ENCODE results near the gene SHISA8.
A peak's percentile ranks its signal among the peaks of the same experiment; 100 is the strongest.

The SHISA8 gene

DNA sequence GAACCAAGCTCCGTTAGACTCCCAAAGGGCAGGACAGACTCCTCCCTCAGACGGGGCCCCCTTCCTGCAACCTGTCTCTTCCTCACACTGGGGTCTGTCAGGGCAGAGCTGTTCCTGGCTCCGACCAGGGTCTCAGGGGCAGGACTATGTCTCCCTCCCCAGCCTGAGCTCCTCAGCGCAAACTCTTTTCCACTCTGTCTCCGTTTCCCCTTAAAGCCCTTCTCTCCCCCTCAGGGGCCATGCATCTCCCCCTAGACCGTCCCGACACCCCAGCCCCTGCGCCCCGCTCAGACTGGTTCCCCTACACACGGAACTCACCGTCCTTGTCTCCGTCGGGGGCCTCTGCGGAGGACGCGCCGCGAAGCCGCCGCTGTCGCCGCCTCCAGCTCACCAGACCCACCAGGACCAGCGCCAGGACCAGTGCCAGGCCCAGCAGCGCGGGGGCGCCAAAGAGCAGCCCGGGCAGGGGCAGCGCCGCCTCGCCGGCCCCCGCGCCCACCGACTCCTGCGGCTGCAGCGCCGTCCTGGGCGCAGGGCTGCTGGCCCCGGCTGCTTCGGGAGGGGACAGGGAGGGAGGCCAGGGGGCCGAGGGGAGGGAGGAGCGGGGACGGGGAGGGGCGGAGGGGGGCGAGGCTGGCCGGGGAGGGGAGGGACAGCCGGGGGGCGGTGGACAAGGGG, 11.0 kb upstream of the SHISA8 start (continued):
- TF ChIP-seq ZNF266 (tag by site-specific recombination; IDR thresholded peaks at IDR 0.05; ENCODE audit: low read depth) (no peak), ZBTB10 (tag by site-specific recombination; IDR thresholded peaks at IDR 0.05) (0 out of 2 replicates have a peak, but pooled peaks have one; percentile 32), ZBTB20 (tag by site-specific recombination; IDR thresholded peaks at IDR 0.05) (peak; percentile 32; the same call in 1 of the 2 replicates), ZNF157 (tag by site-specific recombination; IDR thresholded peaks at IDR 0.05) (peak; percentile 18; the same call in 1 of the 2 replicates)

GRCh38 chr22:41923595-41924276, 8.9 kb upstream of the SHISA8 start:
- H3K4me1 ChIP-seq (ENCODE audit: control insufficient read depth, insufficient read depth, low read length), result peaks cover 2% of the 10 kb centered on the region; the same call in 1 of the 2 replicates
- CTCF ChIA-PET, result interaction anchor here (0.6 to 1.1 kb wide), 4 partner anchors 20 to 226 kb away, joined by 3 to 5 read pairs (median 3); no protein-coding TSS in a partner anchor
- POLR2A ChIA-PET, result interaction anchor here (1.1 kb wide), 1 partner anchor 23 kb away, joined by 3 read pairs; the partner anchor contains the start of gene CENPM
- H3K9me3 ChIP-seq (ENCODE audit: control insufficient read depth, insufficient read depth, low read depth, low read length), result no peaks in the 10 kb centered on the region
- no peaks in the 10 kb centered on the region; a peak in 1 of 3 replicates for H3K36me3 ChIP-seq (ENCODE audit: control insufficient read depth in 2 of 2, insufficient read depth in 1 of 2, low read length in 2 of 2)
- H3K4me3 ChIP-seq (ENCODE audit: low read depth, low read length), result no peak overlapping the region
- no peak for TF ChIP-seq ZNF624 (tag by site-specific recombination; IDR thresholded peaks at IDR 0.05)
- TF ChIP-seq ZNF335 (tag by site-specific recombination; conservative IDR thresholded peaks at IDR 0.05), result no peak
- TF ChIP-seq KLF10 (tag by site-specific recombination; IDR thresholded peaks at IDR 0.05), result no peak
- no peak for TF ChIP-seq EGR2 (tag by site-specific recombination; IDR thresholded peaks at IDR 0.05; ENCODE audit: low read depth)
- TF ChIP-seq GLIS1 (tag by site-specific recombination; IDR thresholded peaks at IDR 0.05), result no peak
- TF ChIP-seq ZNF211 (tag by site-specific recombination; IDR thresholded peaks at IDR 0.05; ENCODE audit: low read depth), result no peak
- TF ChIP-seq BCL11B (tag by site-specific recombination; IDR thresholded peaks at IDR 0.05; ENCODE audit: low read depth), result no peak
- no peak for TF ChIP-seq ZNF202 (tag by site-specific recombination; IDR thresholded peaks at IDR 0.05; ENCODE audit: borderline replicate concordance)
- TF ChIP-seq ZNF660 (tag by site-specific recombination; IDR thresholded peaks at IDR 0.05), result no peak
- no peak for TF ChIP-seq ZNF561 (tag by site-specific recombination; IDR thresholded peaks at IDR 0.05; ENCODE audit: borderline replicate concordance)
- no peak for TF ChIP-seq ZNF777 (tag by site-specific recombination; IDR thresholded peaks at IDR 0.05; ENCODE audit: borderline replicate concordance)
- no peak for TF ChIP-seq ZSCAN30 (tag by site-specific recombination; IDR thresholded peaks at IDR 0.05)
- no peak overlapping the region for H3K27ac ChIP-seq (ENCODE audit: extremely low read depth, low read depth, low read length)

GRCh38 chr22:41922940-41923594, 8.2 kb upstream of the SHISA8 start:
- Histone ChIP-seq H3K4me3 (ENCODE audit: low read depth, low read length) (no peak overlapping the region), H3K27ac (ENCODE audit: extremely low read depth, low read depth, low read length) (no peak overlapping the region), H3K36me3 (ENCODE audit: control insufficient read depth in 2 of 2, insufficient read depth in 1 of 2, low read length in 2 of 2) (no peaks in the 10 kb centered on the region; a peak in 1 of 3 replicates), H3K9me3 (ENCODE audit: control insufficient read depth, insufficient read depth, low read depth, low read length) (no peaks in the 10 kb centered on the region), H3K4me1 (ENCODE audit: control insufficient read depth, insufficient read depth, low read length) (peaks cover 5% of the 10 kb centered on the region)
- ChIA-PET CTCF (interaction anchor here (0.7 to 0.9 kb wide), 2 partner anchors 66 to 77 kb away, joined by 3 to 5 read pairs; no protein-coding TSS in a partner anchor), POLR2A (interaction anchor here (0.9 kb wide), 1 partner anchor 24 kb away, joined by 3 read pairs; the partner anchor contains the start of gene CENPM)
- no peak for TF ChIP-seq ZNF768 (tag by site-specific recombination; IDR thresholded peaks at IDR 0.05)
- TF ChIP-seq ZNF324 (tag by site-specific recombination; IDR thresholded peaks at IDR 0.05), result no peak
- TF ChIP-seq ZNF48 (tag by site-specific recombination; IDR thresholded peaks at IDR 0.05), result no peak
- no peak for TF ChIP-seq ZNF785 (tag by site-specific recombination; IDR thresholded peaks at IDR 0.05)
- TF ChIP-seq ZNF791 (tag by site-specific recombination; IDR thresholded peaks at IDR 0.05), result no peak
- no peak for TF ChIP-seq ZNF664 (tag by site-specific recombination; IDR thresholded peaks at IDR 0.05)
- peak; percentile 71 for TF ChIP-seq SCRT2 (tag by site-specific recombination; IDR thresholded peaks at IDR 0.05)
- no peak for TF ChIP-seq ZNF521 (tag by site-specific recombination; IDR thresholded peaks at IDR 0.05)
- TF ChIP-seq ZNF112 (tag by site-specific recombination; IDR thresholded peaks at IDR 0.05), result no peak

Data from HEK293 (cell line).